Measurements from ENCODE around the gene ISG20L2.

GRCh38 chr1:156675210-156676113 is 53.1 kb downstream of the ISG20L2 start:
- TF ChIP-seq CTCF (IDR thresholded peaks at IDR 0.05; ENCODE audit: low read length) (no peak), EZH2 (IDR thresholded peaks at IDR 0.05; ENCODE audit: borderline replicate concordance, low read length) (no peak)

Data from OCI-LY1 (cell line).